Aorta (tissue), 4 donors: ENCODE measurements around the gene ZNF442. TPM values are rescaled to one million over a fixed set of nuclear protein-coding genes. Genes with fewer than 3 reads are reported as not detected.

ENCODE experiments used
- polyA plus RNA-seq, 2 donors: library from polyadenylated mRNA; stranded (reverse); fragments of 200-250 nt; gene quantifications; one replicate each; pipeline ENCODE4 v1.2.3, GENCODE V29; 2013
- total RNA-seq, 2 donors: library from RNA; stranded (reverse); fragmentation: NEBNext Ultra II Directional; extraction: Animal tissue kit (Norgen Biotek cat#: 25700); gene quantifications; one replicate each; pipeline ENCODE4 v1.2.1, GENCODE V29; 2021
- donor health status: healthy with polysubstance abuse.
- donor health status: Bipolar disorder and iron deficiency.
- donor health status: DM: no; HTN: no; CAD: no.
- donor health status: DM: yes; HTN: yes; CAD: no.

Gene ZNF442
- total and polyA plus RNA-seq, 4 donors = 0.67 to 4.5 (median 2.9) TPM

Other genes with a start within 250 kb of the ZNF442 start
- gene ZNF20, start 225.3 kb downstream of the ZNF442 start, total RNA-seq = 1 to 10 TPM; 3.8 to 6.8 TPM
- 1 to 10 TPM; 1.9 to 5.1 TPM for gene ZNF20, start 225.3 kb downstream of the ZNF442 start, polyA plus RNA-seq
- 10 to 100 TPM in 1 of 2 donors, 1 to 10 TPM in 1; 5.1 to 11.0 TPM for gene ZNF625, start 208.9 kb downstream of the ZNF442 start, total RNA-seq
- gene ZNF625, start 208.9 kb downstream of the ZNF442 start, polyA plus RNA-seq = 1 to 10 TPM; 2.3 to 2.4 TPM
- gene ZNF136, start 202.6 kb downstream of the ZNF442 start, total RNA-seq = 10 to 100 TPM; 11.4 to 14.1 TPM
- gene ZNF136, start 202.6 kb downstream of the ZNF442 start, polyA plus RNA-seq = 1 to 10 TPM; 3.3 to 4.6 TPM
- gene ZNF44, start 70.8 kb downstream of the ZNF442 start, total RNA-seq = 10 to 100 TPM; 13.9 to 19.9 TPM
- 1 to 10 TPM; 5.4 to 9.7 TPM for gene ZNF44, start 70.8 kb downstream of the ZNF442 start, polyA plus RNA-seq
- 1 to 10 TPM; 2.5 to 5.4 TPM for gene ZNF563, start 32.0 kb downstream of the ZNF442 start, total RNA-seq
- gene ZNF563, start 32.0 kb downstream of the ZNF442 start, polyA plus RNA-seq = 1 to 10 TPM; 1.9 to 2.3 TPM
- 1 to 10 TPM; 5.3 to 7.6 TPM for gene ZNF799, start 35.6 kb upstream of the ZNF442 start, total RNA-seq
- 1 to 10 TPM; 2.4 to 3.9 TPM for gene ZNF799, start 35.6 kb upstream of the ZNF442 start, polyA plus RNA-seq
- 1 to 10 TPM; 3.8 to 5.5 TPM for gene ZNF443, start 75.3 kb upstream of the ZNF442 start, total RNA-seq
- 1 to 10 TPM; 1.6 to 2.3 TPM for gene ZNF443, start 75.3 kb upstream of the ZNF442 start, polyA plus RNA-seq
- 1 to 10 TPM; 5.1 to 5.8 TPM for gene ZNF709, start 119.1 kb upstream of the ZNF442 start, total RNA-seq
- 1 to 10 TPM in 1 of 2 donors, not detected in 1; 1.2 TPM for gene ZNF709, start 119.1 kb upstream of the ZNF442 start, polyA plus RNA-seq
- gene ZNF564, start 185.8 kb upstream of the ZNF442 start, total RNA-seq = 10 to 100 TPM; 12.0 to 15.4 TPM
- 1 to 10 TPM; 5.5 to 8.4 TPM for gene ZNF564, start 185.8 kb upstream of the ZNF442 start, polyA plus RNA-seq
- gene ZNF490, start 245.1 kb upstream of the ZNF442 start, total RNA-seq = 1 to 10 TPM; 7.0 to 8.6 TPM
- under 1 TPM in 1 of 2 donors, not detected in 1; 0.56 TPM for gene ZNF490, start 245.1 kb upstream of the ZNF442 start, polyA plus RNA-seq
- gene ZNF791, start 245.2 kb upstream of the ZNF442 start, total RNA-seq = 10 to 100 TPM; 35.2 to 35.4 TPM
- gene ZNF791, start 245.2 kb upstream of the ZNF442 start, polyA plus RNA-seq = 10 to 100 TPM in 1 of 2 donors, 1 to 10 TPM in 1; 2.9 to 12.1 TPM